Loucy (cell line): ENCODE data around the gene AGTRAP.

Experiments used
- CTCF ChIP-seq: fragments of 200-600 bp; sonication (generic); conservative IDR thresholded peaks from 2 replicates; pipeline ENCODE4 v1.5.1; 2014; ENCODE audit warnings: mild to moderate bottlenecking, antibody characterized with exemption, low read length
- EZH2phosphoT487 ChIP-seq: fragments of 200-600 bp; IDR thresholded peaks from 2 replicates; pipeline ENCODE4 v1.6.1; 2018; ENCODE audit warnings: antibody characterized with exemption, mild to moderate bottlenecking, moderate library complexity, borderline replicate concordance

- no peak for TF ChIP-seq CTCF
- no peak for TF ChIP-seq EZH2phosphoT487
Observed at GRCh38 chr1:11782127-11782708, 46.3 kb downstream of the AGTRAP start.
